ENCODE measurements around the gene CD2BP2. TPM values are rescaled to one million over a fixed set of nuclear protein-coding genes. Genes with fewer than 3 reads are reported as not detected.

CD2BP2 gene
- total and polyA plus RNA-seq, 2 of the 13 experiments (the other 11 are each of a cell fraction or from before 2014, with no cell fraction given) = 24.9 to 54.6 TPM

GRCh38 chr16:30394592-30395154 is 39.6 kb upstream of the CD2BP2 start (continued):
- TF ChIP-seq HMGXB3 (CRISPR knock-in tag; IDR thresholded peaks at IDR 0.05; ENCODE audit: borderline replicate concordance) (no peak), SMYD3 (CRISPR knock-in tag; IDR thresholded peaks at IDR 0.05) (no peak), SIN3B (IDR thresholded peaks at IDR 0.05; ENCODE audit: low read length) (peak; percentile 7; the same call in 1 of the 2 replicates), MBD4 (IDR thresholded peaks at IDR 0.05; ENCODE audit: borderline replicate concordance, low read length) (no peak), MAFG (CRISPR knock-in tag; IDR thresholded peaks at IDR 0.05) (no peak), PLSCR1 (CRISPR knock-in tag; IDR thresholded peaks at IDR 0.05; ENCODE audit: borderline replicate concordance) (no peak), STAG1 (CRISPR knock-in tag; IDR thresholded peaks at IDR 0.05) (no peak), CEBPB (IDR thresholded peaks at IDR 0.05; ENCODE audit: borderline replicate concordance, low read depth, low read length) (no peak), ZNF672 (CRISPR knock-in tag; IDR thresholded peaks at IDR 0.05) (0 out of 2 replicates have a peak, but pooled peaks have one; percentile 10), ZNF510 (CRISPR knock-in tag; IDR thresholded peaks at IDR 0.05; ENCODE audit: low read depth) (no peak), JUNB (CRISPR knock-in tag; IDR thresholded peaks at IDR 0.05; ENCODE audit: borderline replicate concordance) (no peak), ZNF615 (CRISPR knock-in tag; IDR thresholded peaks at IDR 0.05; ENCODE audit: borderline replicate concordance) (0 out of 2 replicates have a peak, but pooled peaks have one; percentile 23), XBP1 (CRISPR knock-in tag; IDR thresholded peaks at IDR 0.05) (no peak), ZNF746 (CRISPR knock-in tag; IDR thresholded peaks at IDR 0.05) (no peak), ZNF546 (CRISPR knock-in tag; conservative IDR thresholded peaks at IDR 0.05) (peak; percentile 30; the same call in 1 of the 2 replicates), ZNF260 (CRISPR knock-in tag; IDR thresholded peaks at IDR 0.05; ENCODE audit: borderline replicate concordance, low read depth) (no peak), ZKSCAN1 (IDR thresholded peaks at IDR 0.05; ENCODE audit: low read length) (no peak), HNRNPLL (IDR thresholded peaks at IDR 0.05; ENCODE audit: low read depth, low read length, poor library complexity, severe bottlenecking) (no peak), ZNF274 (CRISPR knock-in tag; IDR thresholded peaks at IDR 0.05) (peak; percentile 65; the same call in 1 of the 2 replicates), HNF1A (IDR thresholded peaks at IDR 0.05; ENCODE audit: low read depth) (no peak), HNF1A (CRISPR knock-in tag; IDR thresholded peaks at IDR 0.05; ENCODE audit: borderline replicate concordance) (no peak)
